Body of pancreas (tissue), 4 donors: ENCODE results near the gene TRMT61B.

Experiments
- CTCF ChIP-seq, 7 experiments: fragments of 450-650 bp in 4 of 7; fragments of 200-600 bp in 3 of 7; sonication (generic) in 3 of 7; IDR thresholded peaks; one replicate each; pipeline ENCODE4 v1.5.1; 2016 to 2019; ENCODE audit warnings: antibody characterized with exemption in 7 of 7
- POLR2A ChIP-seq, 3 donors: fragments of 450-650 bp; IDR thresholded peaks; one replicate each; pipeline ENCODE4 v1.6.1; 2016; ENCODE audit warnings: antibody characterized with exemption in 3 of 3, mild to moderate bottlenecking in 2 of 3

- no peak for TF ChIP-seq CTCF (IDR thresholded peaks at IDR 0.05)
- TF ChIP-seq POLR2A (IDR thresholded peaks at IDR 0.05), result no peak
Measured at GRCh38 chr2:28855977-28856376, 14.1 kb downstream of the TRMT61B start.
